Measurements from ENCODE around the gene GULP1. TPM values are rescaled to one million over a fixed set of nuclear protein-coding genes. Genes with fewer than 3 reads are reported as not detected.

GULP1 gene
- total RNA-seq, 1 donor from 2014 or later = 95.5 TPM

GRCh38 chr2:188305271-188305670 lies 13.6 kb downstream of the GULP1 start:
- no peak for TF ChIP-seq CTCF (IDR thresholded peaks at IDR 0.05; ENCODE audit: insufficient read depth, low read length, poor library complexity, severe bottlenecking)
- no peak for DNase-seq (ENCODE audit: low read depth)
- Histone ChIP-seq H3K36me3 (ENCODE audit: control insufficient read depth, insufficient read depth, low read length) (no peaks in the 10 kb centered on the region), H3K27me3 (ENCODE audit: control insufficient read depth, insufficient read depth, low read length) (no peaks in the 10 kb centered on the region), H3K4me3 (ENCODE audit: low read depth, low read length) (no peak overlapping the region)

DNA sequence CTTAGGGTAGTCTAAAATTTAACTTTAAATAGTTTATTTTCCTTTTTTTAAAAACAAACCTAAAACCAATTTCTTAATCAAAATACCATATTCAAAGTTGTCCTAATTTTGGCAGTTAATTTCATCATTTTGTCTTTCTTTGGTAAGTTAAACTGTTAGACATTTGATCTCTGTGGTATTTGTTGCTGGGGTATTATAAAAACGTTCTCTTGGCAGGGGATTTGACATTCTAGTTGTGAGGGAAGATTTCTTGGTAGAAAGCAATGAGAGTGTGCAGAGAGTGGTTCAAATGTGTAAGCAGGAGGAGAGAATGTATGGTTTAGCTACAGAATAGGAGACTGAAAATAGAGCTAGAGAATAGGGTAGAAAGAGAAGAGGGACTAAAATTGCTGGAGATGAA lies 14.6 kb downstream of the GULP1 start:
- no peak for TF ChIP-seq CTCF (IDR thresholded peaks at IDR 0.05; ENCODE audit: insufficient read depth, low read length, poor library complexity, severe bottlenecking)
- DNase-seq (ENCODE audit: low read depth) = no peak
- Histone ChIP-seq H3K36me3 (ENCODE audit: control insufficient read depth, insufficient read depth, low read length) (no peaks in the 10 kb centered on the region), H3K27me3 (ENCODE audit: control insufficient read depth, insufficient read depth, low read length) (no peaks in the 10 kb centered on the region), H3K4me3 (ENCODE audit: low read depth, low read length) (no peak overlapping the region)

- no peaks in the 10 kb centered on the region for H3K27me3 ChIP-seq (ENCODE audit: control insufficient read depth, insufficient read depth, low read length)
- no peak overlapping the region for H3K4me3 ChIP-seq (ENCODE audit: low read depth, low read length)
- no peaks in the 10 kb centered on the region for H3K36me3 ChIP-seq (ENCODE audit: control insufficient read depth, insufficient read depth, low read length)
- DNase-seq (ENCODE audit: low read depth) = no peak
- no peak for TF ChIP-seq CTCF (IDR thresholded peaks at IDR 0.05; ENCODE audit: insufficient read depth, low read length, poor library complexity, severe bottlenecking)
These were observed 16.2 kb downstream of the GULP1 start for GRCh38 chr2:188307850-188308283.

GRCh38 chr2:188308483-188308882 lies 16.8 kb downstream of the GULP1 start:
- no peak for DNase-seq (ENCODE audit: low read depth)
- no peak for TF ChIP-seq CTCF (IDR thresholded peaks at IDR 0.05; ENCODE audit: insufficient read depth, low read length, poor library complexity, severe bottlenecking)
- Histone ChIP-seq H3K27me3 (ENCODE audit: control insufficient read depth, insufficient read depth, low read length) (no peaks in the 10 kb centered on the region), H3K36me3 (ENCODE audit: control insufficient read depth, insufficient read depth, low read length) (no peaks in the 10 kb centered on the region), H3K4me3 (ENCODE audit: low read depth, low read length) (no peak overlapping the region)

DNA sequence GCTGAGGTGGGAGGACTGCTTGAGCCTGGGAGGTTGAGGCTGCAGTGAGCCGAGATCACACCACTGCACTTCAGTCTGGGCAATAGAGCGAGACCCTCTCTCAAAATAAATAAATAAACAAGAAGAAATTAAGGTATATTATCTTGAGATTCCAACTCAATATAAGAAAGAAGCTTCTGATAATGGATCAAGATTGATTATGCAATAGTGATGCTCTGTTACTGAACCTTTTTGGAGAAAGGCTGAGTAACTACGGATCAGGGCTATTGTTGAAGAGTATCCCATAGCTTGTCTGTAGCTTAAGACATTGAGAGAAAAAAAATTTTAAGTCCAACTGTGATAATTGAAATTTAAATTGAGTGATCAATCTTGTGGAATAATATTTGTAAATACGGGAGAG lies 17.7 kb downstream of the GULP1 start:
- H3K4me3 ChIP-seq (ENCODE audit: low read depth, low read length) = no peak overlapping the region
- no peaks in the 10 kb centered on the region for H3K27me3 ChIP-seq (ENCODE audit: control insufficient read depth, insufficient read depth, low read length)
- DNase-seq (ENCODE audit: low read depth) = no peak
- H3K36me3 ChIP-seq (ENCODE audit: control insufficient read depth, insufficient read depth, low read length) = no peaks in the 10 kb centered on the region
- no peak for TF ChIP-seq CTCF (IDR thresholded peaks at IDR 0.05; ENCODE audit: insufficient read depth, low read length, poor library complexity, severe bottlenecking)

DNA sequence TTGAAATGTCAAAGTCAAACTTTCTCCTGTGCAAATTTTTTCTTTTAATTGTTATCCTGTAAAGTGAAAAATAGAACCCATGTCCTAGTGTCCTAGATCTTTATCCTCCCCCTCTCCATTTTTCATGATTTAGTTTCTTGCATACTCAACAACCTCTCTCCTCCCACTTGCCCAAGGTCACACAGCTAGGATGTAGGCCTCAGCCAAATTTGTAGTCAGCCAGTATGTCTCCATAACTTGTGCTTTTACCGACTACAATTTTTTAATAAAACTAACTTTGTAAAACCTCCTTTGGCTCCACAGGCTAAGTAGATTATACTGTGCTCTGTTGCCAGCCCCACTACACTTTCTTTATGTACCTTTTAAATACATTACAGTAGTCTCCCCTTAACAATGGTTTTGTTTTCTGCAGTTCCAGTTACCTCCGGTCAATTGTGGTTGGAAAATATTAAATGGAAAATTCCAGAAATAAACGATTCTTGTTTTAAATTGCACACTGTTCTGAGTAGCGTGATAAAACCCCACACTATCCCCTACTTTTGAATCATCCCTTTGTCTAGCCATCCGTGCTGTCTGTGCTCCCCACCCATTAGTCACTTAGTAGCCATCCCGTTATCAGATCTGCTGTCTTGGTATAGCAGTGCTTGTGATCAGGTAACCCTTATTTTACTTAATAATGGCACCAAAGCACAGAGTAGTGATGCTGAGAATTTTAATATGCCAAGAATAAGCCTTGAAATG lies 22.8 kb downstream of the GULP1 start:
- Histone ChIP-seq H3K27me3 (ENCODE audit: control insufficient read depth, insufficient read depth, low read length) (no peaks in the 10 kb centered on the region), H3K36me3 (ENCODE audit: control insufficient read depth, insufficient read depth, low read length) (no peaks in the 10 kb centered on the region), H3K4me3 (ENCODE audit: low read depth, low read length) (no peak overlapping the region)
- DNase-seq (ENCODE audit: low read depth) = no peak
- no peak for TF ChIP-seq CTCF (IDR thresholded peaks at IDR 0.05; ENCODE audit: insufficient read depth, low read length, poor library complexity, severe bottlenecking)

Measured in kidney epithelial cell (primary cell).